Measurements from ENCODE around the gene SYCE1L. TPM values are rescaled to one million over a fixed set of nuclear protein-coding genes. Genes with fewer than 3 reads are reported as not detected.

Gene SYCE1L
- total RNA-seq, 1 donor from 2014 or later = 18.3 TPM

GRCh38 chr16:77193377-77193776, 5.8 kb upstream of the SYCE1L start:
- no peak for TF ChIP-seq CTCF (conservative IDR thresholded peaks at IDR 0.05)

GRCh38 chr16:77194295-77195231, 4.6 kb upstream of the SYCE1L start:
- TF ChIP-seq CTCF (conservative IDR thresholded peaks at IDR 0.05) = no peak
- Mint-ChIP-seq H3K4me3 (peak overlapping the region; percentile 77), H3K27me3 (ENCODE audit: low read depth) (peaks cover under 1% of the 10 kb centered on the region), H3K9me3 (peaks cover 5% of the 10 kb centered on the region), H3K36me3 (ENCODE audit: low read depth) (peaks cover 18% of the 10 kb centered on the region), H3K27ac (ENCODE audit: unreplicated experiment) (no peak overlapping the region), H3K4me1 (peaks cover 28% of the 10 kb centered on the region)
- no peak for DNase-seq (ENCODE audit: low read depth, low spot score)

More at GRCh38 chr16:77193377-77193776, 5.8 kb upstream of the SYCE1L start:
- Mint-ChIP-seq H3K36me3 (ENCODE audit: low read depth) (peaks cover 18% of the 10 kb centered on the region), H3K9me3 (peaks cover 5% of the 10 kb centered on the region), H3K4me1 (peaks cover 35% of the 10 kb centered on the region), H3K4me3 (peak overlapping the region; percentile 98), H3K27ac (ENCODE audit: unreplicated experiment) (no peak overlapping the region), H3K27me3 (ENCODE audit: low read depth) (peaks cover 9% of the 10 kb centered on the region)
- no peak for DNase-seq (ENCODE audit: low read depth, low spot score)

GRCh38 chr16:77195411-77195810, 3.8 kb upstream of the SYCE1L start:
- H3K27ac Mint-ChIP-seq (ENCODE audit: unreplicated experiment) = no peak overlapping the region
- H3K9me3 Mint-ChIP-seq = peaks cover 5% of the 10 kb centered on the region
- no peak for DNase-seq (ENCODE audit: low read depth, low spot score)
- peaks cover 18% of the 10 kb centered on the region for H3K36me3 Mint-ChIP-seq (ENCODE audit: low read depth)
- peaks cover 27% of the 10 kb centered on the region for H3K4me1 Mint-ChIP-seq
- no peak for TF ChIP-seq CTCF (conservative IDR thresholded peaks at IDR 0.05)
- H3K4me3 Mint-ChIP-seq = peak overlapping the region; percentile 14
- H3K27me3 Mint-ChIP-seq (ENCODE audit: low read depth) = no peaks in the 10 kb centered on the region

GRCh38 chr16:77197747-77198146, 1.5 kb upstream of the SYCE1L start:
- peaks cover 6% of the 10 kb centered on the region for H3K36me3 Mint-ChIP-seq (ENCODE audit: low read depth)
- TF ChIP-seq CTCF (conservative IDR thresholded peaks at IDR 0.05) = no peak

GRCh38 chr16:77206533-77206932, 7.3 kb downstream of the SYCE1L start:
- Mint-ChIP-seq H3K36me3 (ENCODE audit: low read depth) (no peaks in the 10 kb centered on the region), H3K4me1 (peaks cover 17% of the 10 kb centered on the region), H3K27ac (ENCODE audit: unreplicated experiment) (no peak overlapping the region), H3K27me3 (ENCODE audit: low read depth) (peaks cover 3% of the 10 kb centered on the region), H3K9me3 (peaks cover 3% of the 10 kb centered on the region), H3K4me3 (peak overlapping the region; percentile 4)
- no peak for TF ChIP-seq CTCF (conservative IDR thresholded peaks at IDR 0.05)
- DNase-seq (ENCODE audit: low read depth, low spot score) = no peak

More at GRCh38 chr16:77197747-77198146, 1.5 kb upstream of the SYCE1L start:
- H3K4me1 Mint-ChIP-seq = peaks cover 3% of the 10 kb centered on the region
- DNase-seq (ENCODE audit: low read depth, low spot score) = no peak
- H3K4me3 Mint-ChIP-seq = no peak overlapping the region
- H3K27ac Mint-ChIP-seq (ENCODE audit: unreplicated experiment) = no peak overlapping the region
- H3K27me3 Mint-ChIP-seq (ENCODE audit: low read depth) = no peaks in the 10 kb centered on the region
- H3K9me3 Mint-ChIP-seq = no peaks in the 10 kb centered on the region
